Choroid plexus epithelial cell (primary cell): Measurements from ENCODE around the gene NTNG1.
"Not testable (repeated sequence)": the region's sequence is repeated elsewhere in the genome, so short reads cannot be mapped to it uniquely, and the experiment has no call there.

Experiments used
- DNase-seq: peaks from one replicate; pipeline ENCODE4 v3.0.0-alpha.2; 2010; ENCODE audit warnings: low read depth
- H3K4me3 ChIP-seq: 2 replicates; pipeline ENCODE4 v1.5.1; 2011; ENCODE audit warnings: low read depth, mild to moderate bottlenecking, control low read depth, low read length, moderate library complexity
- TF ChIP-seq, protein P1 (sequence below): conservative IDR thresholded peaks from 2 replicates; pipeline ENCODE4 v1.5.1; 2011; ENCODE audit warnings: low read depth, mild to moderate bottlenecking, control low read depth, inconsistent platforms, low read length, moderate library complexity

NTNG1 gene

GRCh38 chr1:107140703-107141490 lies at the start of gene NTNG1:
Gene NTNG1 (plus strand): TSS chr1:107141039.
- TF ChIP-seq, protein P1, sequence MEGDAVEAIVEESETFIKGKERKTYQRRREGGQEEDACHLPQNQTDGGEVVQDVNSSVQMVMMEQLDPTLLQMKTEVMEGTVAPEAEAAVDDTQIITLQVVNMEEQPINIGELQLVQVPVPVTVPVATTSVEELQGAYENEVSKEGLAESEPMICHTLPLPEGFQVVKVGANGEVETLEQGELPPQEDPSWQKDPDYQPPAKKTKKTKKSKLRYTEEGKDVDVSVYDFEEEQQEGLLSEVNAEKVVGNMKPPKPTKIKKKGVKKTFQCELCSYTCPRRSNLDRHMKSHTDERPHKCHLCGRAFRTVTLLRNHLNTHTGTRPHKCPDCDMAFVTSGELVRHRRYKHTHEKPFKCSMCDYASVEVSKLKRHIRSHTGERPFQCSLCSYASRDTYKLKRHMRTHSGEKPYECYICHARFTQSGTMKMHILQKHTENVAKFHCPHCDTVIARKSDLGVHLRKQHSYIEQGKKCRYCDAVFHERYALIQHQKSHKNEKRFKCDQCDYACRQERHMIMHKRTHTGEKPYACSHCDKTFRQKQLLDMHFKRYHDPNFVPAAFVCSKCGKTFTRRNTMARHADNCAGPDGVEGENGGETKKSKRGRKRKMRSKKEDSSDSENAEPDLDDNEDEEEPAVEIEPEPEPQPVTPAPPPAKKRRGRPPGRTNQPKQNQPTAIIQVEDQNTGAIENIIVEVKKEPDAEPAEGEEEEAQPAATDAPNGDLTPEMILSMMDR, result no peak
- no peak for DNase-seq
- peak within 1 kb of the TSS; percentile 50 for H3K4me3 ChIP-seq

GRCh38 chr1:107091418-107091817 lies 49.4 kb upstream of the NTNG1 start:
- TF ChIP-seq, protein P1, result no peak
- no peak for DNase-seq
- no peak overlapping the region for H3K4me3 ChIP-seq

DNA sequence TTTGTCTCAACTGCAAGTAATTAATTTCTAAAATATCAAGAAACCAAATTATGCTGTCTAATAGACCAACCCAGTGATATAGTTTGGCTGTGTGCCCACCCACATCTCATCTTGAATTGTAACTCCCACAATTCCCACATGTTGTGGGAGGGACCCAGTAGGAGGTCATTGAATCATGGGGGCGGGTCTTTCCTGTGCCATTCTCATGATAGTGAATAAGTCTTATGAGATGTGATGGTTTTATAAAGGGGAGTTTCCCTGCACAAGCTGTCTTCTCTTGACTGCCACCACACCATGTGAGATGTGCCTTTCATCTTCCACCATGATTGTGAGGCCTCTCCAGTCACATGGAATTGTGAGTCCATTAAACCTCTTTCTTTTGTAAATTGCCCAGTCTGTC lies 47.4 kb upstream of the NTNG1 start:
- H3K4me3 ChIP-seq, result not testable (repeated sequence)
- DNase-seq, result peak; percentile 6

GRCh38 chr1:107095647-107096046 lies 45.2 kb upstream of the NTNG1 start:
- DNase-seq, result no peak
- H3K4me3 ChIP-seq, result no peak overlapping the region
- TF ChIP-seq, protein P1, result no peak

- H3K4me3 ChIP-seq, result no peak overlapping the region
- TF ChIP-seq, protein P1, result no peak
- no peak for DNase-seq
Observed at GRCh38 chr1:107096690-107097089, 44.1 kb upstream of the NTNG1 start.

- no peak for DNase-seq
Observed at GRCh38 chr1:107098961-107099360, 41.9 kb upstream of the NTNG1 start.

GRCh38 chr1:107100331-107100984 lies 40.4 kb upstream of the NTNG1 start:
- no peak overlapping the region for H3K4me3 ChIP-seq
- DNase-seq, result peak; percentile 1
- TF ChIP-seq, protein P1, result no peak

More at GRCh38 chr1:107098961-107099360, 41.9 kb upstream of the NTNG1 start:
- no peak overlapping the region for H3K4me3 ChIP-seq
- TF ChIP-seq, protein P1, result no peak
